ENCODE data around the gene IL21R.

- TF ChIP-seq CTCF (IDR thresholded peaks at IDR 0.05) = no peak
- no peak for TF ChIP-seq POLR2A (IDR thresholded peaks at IDR 0.05)
Observed at GRCh38 chr16:27465483-27465879, 63.5 kb downstream of the IL21R start.

Data from lower leg skin (tissue), 3 donors.